ENCODE results near the gene PFKL.

- no peak for TF ChIP-seq CTCF (IDR thresholded peaks at IDR 0.05; ENCODE audit: insufficient read depth, low read length)
- TF ChIP-seq POLR2AphosphoS5 (IDR thresholded peaks at IDR 0.05; ENCODE audit: low read depth) = no peak
- TF ChIP-seq GABPA (IDR thresholded peaks at IDR 0.05; ENCODE audit: low read depth) = no peak
These were observed 18.0 kb downstream of the PFKL start for GRCh38 chr21:44317871-44318270.

Measured in HL-60 (cell line).